K562 (cell line): ENCODE measurements around the gene RTBDN. TPM values are rescaled to one million over a fixed set of nuclear protein-coding genes. Genes with fewer than 3 reads are reported as not detected.

Experiments used
- CSDE1 ChIP-seq, 2 experiments: fragments of 450-650 bp; IDR thresholded peaks; 2 replicates each; pipeline ENCODE4 v1.6.1; 2016; ENCODE audit warnings: mild to moderate bottlenecking in 1 of 2
- DNMT1 ChIP-seq: fragments of 450-650 bp; IDR thresholded peaks from 2 replicates; pipeline ENCODE4 v1.6.1; 2016; ENCODE audit warnings: antibody characterized with exemption, mild to moderate bottlenecking
- HEY1 ChIP-seq: fragments of 250-450 bp; sonication (Bioruptor Pico); IDR thresholded peaks from 2 replicates; pipeline ENCODE4 v1.5.0; 2020; ENCODE audit warnings: mild to moderate bottlenecking, moderate library complexity, borderline replicate concordance
- HLTF ChIP-seq: fragments of 450-650 bp; IDR thresholded peaks from 2 replicates; pipeline ENCODE4 v1.6.1; 2016
- MAZ ChIP-seq, 2 experiments: fragments of 450-650 bp in 1 of 2; sonication (generic) in 1 of 2; formaldehyde crosslinking; IDR thresholded peaks in 1 of 2; conservative IDR thresholded peaks in 1 of 2; 2 replicates each; pipeline versions ENCODE4 v1.4.0 to v1.5.0; 2020; ENCODE audit warnings: mild to moderate bottlenecking in 1 of 2, missing genetic modification reagents in 1 of 2
- NFE2L1 ChIP-seq: fragments of 450-650 bp; IDR thresholded peaks from 2 replicates; pipeline ENCODE4 v1.6.1; 2016; ENCODE audit warnings: missing genetic modification characterization, low read depth, mild to moderate bottlenecking, missing compliant biosample characterization, moderate library complexity, borderline replicate concordance
- PHF20 ChIP-seq: fragments of 450-650 bp; IDR thresholded peaks from 2 replicates; pipeline ENCODE4 v1.6.1; 2018; ENCODE audit not compliant: partially characterized antibody
- U2AF2 ChIP-seq: fragments of 200-400 bp; formaldehyde crosslinking; optimal IDR thresholded peaks from 2 replicates; pipeline ENCODE3; 2017; ENCODE audit warnings: low read depth, mild to moderate bottlenecking, low read length
- YY1 ChIP-seq, 3 experiments: IDR thresholded peaks; 2 replicates each; pipeline ENCODE4 v1.6.1; 2011; ENCODE audit warnings: low read length in 2 of 3, mild to moderate bottlenecking in 2 of 3, moderate library complexity in 2 of 3, borderline replicate concordance in 1 of 3, control low read depth in 1 of 3, low read depth in 1 of 3; ENCODE audit not compliant: insufficient read depth in 3 of 3, insufficient replicate concordance in 2 of 3, control insufficient read depth in 1 of 3, insufficient read length in 1 of 3; ENCODE audit errors: extremely low read depth in 1 of 3
- ZC3H4 ChIP-seq: sonication (generic); formaldehyde crosslinking; IDR thresholded peaks from 2 replicates; pipeline ENCODE4 v1.9.0; 2021; ENCODE audit warnings: missing genetic modification reagents, borderline replicate concordance
- ZSCAN32 ChIP-seq: fragments of 450-650 bp; formaldehyde crosslinking; IDR thresholded peaks from 2 replicates; pipeline ENCODE4 v1.4.0; 2020; ENCODE audit warnings: mild to moderate bottlenecking, moderate library complexity
- polyA plus RNA-seq, 8 experiments: library from polyadenylated mRNA; depleted of rRNA in 4 of 8; stranded (reverse) in 5 of 8; unstranded in 3 of 8; fragments of >200 nt; fragmentation: Nextera tagmentation in 2 of 8; fragmentation: Illumina TruSeq in 1 of 8; extraction: Ambion mirVana in 2 of 8; extraction: Trizol in 1 of 8; gene quantifications; 2 replicates each; pipeline versions ENCODE4 v1.2.1 to v1.2.3, GENCODE V29; 2011 to 2014; ENCODE audit warnings: inconsistent platforms in 1 of 8, missing spikeins in 1 of 8
- total RNA-seq, 7 experiments: library from RNA; depleted of rRNA in 6 of 7; stranded (reverse); fragments of >200 nt in 6 of 7; fragmentation: Illumina TruSeq in 2 of 7; extraction: Trizol in 2 of 7; gene quantifications; 2 replicates each; pipeline versions ENCODE4 v1.2.1 to v1.2.3, GENCODE V29; 2011 to 2021; ENCODE audit warnings: low replicate concordance in 1 of 7
- TF ChIP-seq, protein P1 (sequence below): fragments of 250-450 bp; sonication (Bioruptor Pico); IDR thresholded peaks from 2 replicates; pipeline ENCODE4 v1.8.0; 2021; ENCODE audit warnings: moderate library complexity, mild to moderate bottlenecking, inconsistent platforms
- TF ChIP-seq, protein P2 (sequence below), 3 experiments: IDR thresholded peaks in 2 of 3; conservative IDR thresholded peaks in 1 of 3; 2 replicates each; pipeline ENCODE4 v1.5.1; 2011 to 2012; ENCODE audit warnings: low read length in 3 of 3, mild to moderate bottlenecking in 3 of 3, control low read depth in 2 of 3, improper control_type of control experiment in 1 of 3, inconsistent platforms in 1 of 3, low read depth in 1 of 3, mixed read lengths in 1 of 3, moderate library complexity in 1 of 3; ENCODE audit not compliant: insufficient read depth in 2 of 3
- TF ChIP-seq, protein P3 (sequence below): fragments of 250-450 bp; sonication (Bioruptor Pico); IDR thresholded peaks from 2 replicates; pipeline ENCODE4 v1.9.0; 2021; ENCODE audit warnings: mild to moderate bottlenecking
- TF ChIP-seq, protein P4 (sequence below): fragments of 450-650 bp; IDR thresholded peaks from 2 replicates; pipeline ENCODE4 v1.6.1; 2018; ENCODE audit warnings: mild to moderate bottlenecking, low read depth; ENCODE audit not compliant: partially characterized antibody
- TF ChIP-seq, protein P5 (sequence below): fragments of 450-650 bp; formaldehyde crosslinking; IDR thresholded peaks from 2 replicates; pipeline ENCODE4 v1.4.0; 2020; ENCODE audit warnings: mild to moderate bottlenecking, moderate library complexity
- TF ChIP-seq, protein P6 (sequence below): fragments of 250-450 bp; sonication (Bioruptor Pico); IDR thresholded peaks from 2 replicates; pipeline ENCODE4 v1.5.0; 2021

Gene RTBDN
- total and polyA plus RNA-seq, 9 of the 15 experiments (the other 6 are each of a cell fraction or from before 2014, with no cell fraction given), result 0.20 to 2.3 (median 0.72) TPM; not detected in 1

DNA sequence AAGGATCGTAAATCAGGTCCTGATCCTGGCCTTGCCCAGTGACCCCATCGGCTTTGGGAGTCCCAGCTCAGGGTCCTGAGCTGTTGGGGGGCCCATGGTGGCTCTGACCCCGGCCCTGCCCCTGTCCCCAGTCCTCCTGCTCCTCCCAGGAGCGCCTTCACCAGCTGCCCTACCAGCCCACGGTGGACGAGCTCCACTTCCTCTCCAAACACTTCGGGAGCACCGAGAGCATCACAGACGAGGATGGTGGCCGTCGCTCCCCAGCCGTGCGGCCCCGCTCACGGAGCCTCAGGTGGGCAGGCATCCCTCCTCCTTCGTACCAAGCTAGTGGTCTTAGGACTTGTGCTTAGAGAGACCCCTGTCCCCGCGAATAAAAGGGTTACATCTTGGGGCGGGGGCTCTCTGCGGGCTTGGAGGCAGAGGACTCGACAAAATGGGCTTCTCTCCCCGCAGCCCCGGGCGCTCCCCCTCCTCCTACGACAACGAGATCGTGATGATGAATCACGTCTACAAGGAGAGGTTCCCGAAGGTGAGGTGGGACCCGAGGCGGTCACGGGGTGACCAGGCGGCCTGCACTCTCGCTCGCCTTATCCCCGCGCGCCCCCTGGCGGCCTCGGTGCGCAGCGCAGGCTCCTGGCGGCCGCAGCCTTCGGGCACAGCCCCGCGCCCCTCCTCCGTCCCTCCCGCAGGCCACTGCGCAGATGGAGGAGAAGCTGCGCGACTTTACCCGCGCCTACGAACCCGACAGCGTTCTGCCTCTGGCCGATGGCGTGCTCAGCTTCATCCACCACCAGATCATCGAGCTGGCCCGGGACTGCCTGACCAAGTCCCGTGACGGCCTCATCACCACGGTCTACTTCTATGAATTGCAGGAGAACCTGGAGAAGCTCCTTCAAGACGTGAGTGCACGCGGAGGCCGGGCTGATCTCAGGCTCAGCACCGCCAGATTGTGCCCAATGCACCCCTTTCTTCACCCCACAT lies 13.1 kb upstream of the RTBDN start (continued):
- TF ChIP-seq, protein P1, sequence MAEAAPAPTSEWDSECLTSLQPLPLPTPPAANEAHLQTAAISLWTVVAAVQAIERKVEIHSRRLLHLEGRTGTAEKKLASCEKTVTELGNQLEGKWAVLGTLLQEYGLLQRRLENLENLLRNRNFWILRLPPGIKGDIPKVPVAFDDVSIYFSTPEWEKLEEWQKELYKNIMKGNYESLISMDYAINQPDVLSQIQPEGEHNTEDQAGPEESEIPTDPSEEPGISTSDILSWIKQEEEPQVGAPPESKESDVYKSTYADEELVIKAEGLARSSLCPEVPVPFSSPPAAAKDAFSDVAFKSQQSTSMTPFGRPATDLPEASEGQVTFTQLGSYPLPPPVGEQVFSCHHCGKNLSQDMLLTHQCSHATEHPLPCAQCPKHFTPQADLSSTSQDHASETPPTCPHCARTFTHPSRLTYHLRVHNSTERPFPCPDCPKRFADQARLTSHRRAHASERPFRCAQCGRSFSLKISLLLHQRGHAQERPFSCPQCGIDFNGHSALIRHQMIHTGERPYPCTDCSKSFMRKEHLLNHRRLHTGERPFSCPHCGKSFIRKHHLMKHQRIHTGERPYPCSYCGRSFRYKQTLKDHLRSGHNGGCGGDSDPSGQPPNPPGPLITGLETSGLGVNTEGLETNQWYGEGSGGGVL (CRISPR knock-in tag), result no peak
- TF ChIP-seq, protein P2, sequence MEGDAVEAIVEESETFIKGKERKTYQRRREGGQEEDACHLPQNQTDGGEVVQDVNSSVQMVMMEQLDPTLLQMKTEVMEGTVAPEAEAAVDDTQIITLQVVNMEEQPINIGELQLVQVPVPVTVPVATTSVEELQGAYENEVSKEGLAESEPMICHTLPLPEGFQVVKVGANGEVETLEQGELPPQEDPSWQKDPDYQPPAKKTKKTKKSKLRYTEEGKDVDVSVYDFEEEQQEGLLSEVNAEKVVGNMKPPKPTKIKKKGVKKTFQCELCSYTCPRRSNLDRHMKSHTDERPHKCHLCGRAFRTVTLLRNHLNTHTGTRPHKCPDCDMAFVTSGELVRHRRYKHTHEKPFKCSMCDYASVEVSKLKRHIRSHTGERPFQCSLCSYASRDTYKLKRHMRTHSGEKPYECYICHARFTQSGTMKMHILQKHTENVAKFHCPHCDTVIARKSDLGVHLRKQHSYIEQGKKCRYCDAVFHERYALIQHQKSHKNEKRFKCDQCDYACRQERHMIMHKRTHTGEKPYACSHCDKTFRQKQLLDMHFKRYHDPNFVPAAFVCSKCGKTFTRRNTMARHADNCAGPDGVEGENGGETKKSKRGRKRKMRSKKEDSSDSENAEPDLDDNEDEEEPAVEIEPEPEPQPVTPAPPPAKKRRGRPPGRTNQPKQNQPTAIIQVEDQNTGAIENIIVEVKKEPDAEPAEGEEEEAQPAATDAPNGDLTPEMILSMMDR (IDR thresholded peaks at IDR 0.05 in 2 of 3, conservative IDR thresholded peaks at IDR 0.05 in 1 of 3; ENCODE audit: insufficient read depth in 2 of 3, low read depth in 1 of 3, low read length in 3 of 3), result peak; percentile 97 to 98 (median 97)
- TF ChIP-seq PHF20 (no peak), MAZ (CRISPR knock-in tag; conservative IDR thresholded peaks at IDR 0.05 in 1 of 2, IDR thresholded peaks at IDR 0.05 in 1 of 2) (peak; percentile 86 to 87), CSDE1 (IDR thresholded peaks at IDR 0.05) (no peak), ZC3H4 (CRISPR knock-in tag) (no peak), NFE2L1 (tag) (no peak), U2AF2 (no peak), YY1 (IDR thresholded peaks at IDR 0.05; ENCODE audit: borderline replicate concordance in 1 of 3, control insufficient read depth in 1 of 3, extremely low read depth in 1 of 3, insufficient read depth in 3 of 3, insufficient read length in 1 of 3, insufficient replicate concordance in 2 of 3, low read depth in 1 of 3, low read length in 2 of 3) (peak in 2 of 3 experiments; percentile 52 to 62), DNMT1 (no peak), HLTF (no peak), HEY1 (no peak), ZSCAN32 (no peak)
- TF ChIP-seq, protein P3, sequence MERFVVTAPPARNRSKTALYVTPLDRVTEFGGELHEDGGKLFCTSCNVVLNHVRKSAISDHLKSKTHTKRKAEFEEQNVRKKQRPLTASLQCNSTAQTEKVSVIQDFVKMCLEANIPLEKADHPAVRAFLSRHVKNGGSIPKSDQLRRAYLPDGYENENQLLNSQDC (CRISPR knock-in tag), result no peak
- TF ChIP-seq, protein P4, sequence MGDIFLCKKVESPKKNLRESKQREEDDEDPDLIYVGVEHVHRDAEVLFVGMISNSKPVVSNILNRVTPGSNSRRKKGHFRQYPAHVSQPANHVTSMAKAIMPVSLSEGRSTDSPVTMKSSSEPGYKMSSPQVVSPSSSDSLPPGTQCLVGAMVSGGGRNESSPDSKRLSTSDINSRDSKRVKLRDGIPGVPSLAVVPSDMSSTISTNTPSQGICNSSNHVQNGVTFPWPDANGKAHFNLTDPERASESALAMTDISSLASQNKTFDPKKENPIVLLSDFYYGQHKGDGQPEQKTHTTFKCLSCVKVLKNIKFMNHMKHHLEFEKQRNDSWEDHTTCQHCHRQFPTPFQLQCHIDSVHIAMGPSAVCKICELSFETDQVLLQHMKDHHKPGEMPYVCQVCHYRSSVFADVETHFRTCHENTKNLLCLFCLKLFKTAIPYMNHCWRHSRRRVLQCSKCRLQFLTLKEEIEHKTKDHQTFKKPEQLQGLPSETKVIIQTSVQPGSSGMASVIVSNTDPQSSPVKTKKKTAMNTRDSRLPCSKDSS, result no peak
- TF ChIP-seq, protein P5, sequence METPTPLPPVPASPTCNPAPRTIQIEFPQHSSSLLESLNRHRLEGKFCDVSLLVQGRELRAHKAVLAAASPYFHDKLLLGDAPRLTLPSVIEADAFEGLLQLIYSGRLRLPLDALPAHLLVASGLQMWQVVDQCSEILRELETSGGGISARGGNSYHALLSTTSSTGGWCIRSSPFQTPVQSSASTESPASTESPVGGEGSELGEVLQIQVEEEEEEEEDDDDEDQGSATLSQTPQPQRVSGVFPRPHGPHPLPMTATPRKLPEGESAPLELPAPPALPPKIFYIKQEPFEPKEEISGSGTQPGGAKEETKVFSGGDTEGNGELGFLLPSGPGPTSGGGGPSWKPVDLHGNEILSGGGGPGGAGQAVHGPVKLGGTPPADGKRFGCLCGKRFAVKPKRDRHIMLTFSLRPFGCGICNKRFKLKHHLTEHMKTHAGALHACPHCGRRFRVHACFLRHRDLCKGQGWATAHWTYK (CRISPR knock-in tag), result no peak
- TF ChIP-seq, protein P6, sequence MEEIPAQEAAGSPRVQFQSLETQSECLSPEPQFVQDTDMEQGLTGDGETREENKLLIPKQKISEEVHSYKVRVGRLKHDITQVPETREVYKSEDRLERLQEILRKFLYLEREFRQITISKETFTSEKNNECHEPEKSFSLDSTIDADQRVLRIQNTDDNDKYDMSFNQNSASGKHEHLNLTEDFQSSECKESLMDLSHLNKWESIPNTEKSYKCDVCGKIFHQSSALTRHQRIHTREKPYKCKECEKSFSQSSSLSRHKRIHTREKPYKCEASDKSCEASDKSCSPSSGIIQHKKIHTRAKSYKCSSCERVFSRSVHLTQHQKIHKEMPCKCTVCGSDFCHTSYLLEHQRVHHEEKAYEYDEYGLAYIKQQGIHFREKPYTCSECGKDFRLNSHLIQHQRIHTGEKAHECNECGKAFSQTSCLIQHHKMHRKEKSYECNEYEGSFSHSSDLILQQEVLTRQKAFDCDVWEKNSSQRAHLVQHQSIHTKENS (CRISPR knock-in tag), result no peak
